Liver (tissue), 3 donors: ENCODE data around the gene TMEM245.

Experiments
- FOXA2 ChIP-seq: IDR thresholded peaks from 2 replicates; pipeline ENCODE4 v1.6.1; 2016; ENCODE audit warnings: antibody characterized with exemption
- JUND ChIP-seq, 2 donors: IDR thresholded peaks; 2 replicates each; pipeline ENCODE4 v1.6.1; 2016; ENCODE audit warnings: antibody characterized with exemption in 2 of 2
- MAX ChIP-seq: IDR thresholded peaks from 2 replicates; pipeline ENCODE4 v1.6.1; 2016; ENCODE audit warnings: antibody characterized with exemption
- SP1 ChIP-seq: IDR thresholded peaks from 2 replicates; pipeline ENCODE4 v1.6.1; 2018; ENCODE audit warnings: antibody characterized with exemption, mild to moderate bottlenecking
- YY1 ChIP-seq: IDR thresholded peaks from 2 replicates; pipeline ENCODE4 v1.6.1; 2016; ENCODE audit warnings: antibody characterized with exemption, mild to moderate bottlenecking
- TF ChIP-seq, protein P1 (sequence below): fragments of 150-350 bp; IDR thresholded peaks from 2 replicates; pipeline ENCODE4 v1.5.1; 2017; ENCODE audit warnings: improper control_type of control experiment, low read depth, low read length; ENCODE audit not compliant: missing input control
- donor health status: healthy.
- donor health status: healthy.

- no peak for TF ChIP-seq SP1
- TF ChIP-seq MAX = no peak
- TF ChIP-seq, protein P1, sequence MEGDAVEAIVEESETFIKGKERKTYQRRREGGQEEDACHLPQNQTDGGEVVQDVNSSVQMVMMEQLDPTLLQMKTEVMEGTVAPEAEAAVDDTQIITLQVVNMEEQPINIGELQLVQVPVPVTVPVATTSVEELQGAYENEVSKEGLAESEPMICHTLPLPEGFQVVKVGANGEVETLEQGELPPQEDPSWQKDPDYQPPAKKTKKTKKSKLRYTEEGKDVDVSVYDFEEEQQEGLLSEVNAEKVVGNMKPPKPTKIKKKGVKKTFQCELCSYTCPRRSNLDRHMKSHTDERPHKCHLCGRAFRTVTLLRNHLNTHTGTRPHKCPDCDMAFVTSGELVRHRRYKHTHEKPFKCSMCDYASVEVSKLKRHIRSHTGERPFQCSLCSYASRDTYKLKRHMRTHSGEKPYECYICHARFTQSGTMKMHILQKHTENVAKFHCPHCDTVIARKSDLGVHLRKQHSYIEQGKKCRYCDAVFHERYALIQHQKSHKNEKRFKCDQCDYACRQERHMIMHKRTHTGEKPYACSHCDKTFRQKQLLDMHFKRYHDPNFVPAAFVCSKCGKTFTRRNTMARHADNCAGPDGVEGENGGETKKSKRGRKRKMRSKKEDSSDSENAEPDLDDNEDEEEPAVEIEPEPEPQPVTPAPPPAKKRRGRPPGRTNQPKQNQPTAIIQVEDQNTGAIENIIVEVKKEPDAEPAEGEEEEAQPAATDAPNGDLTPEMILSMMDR = no peak
- no peak for TF ChIP-seq FOXA2
- no peak for TF ChIP-seq YY1
- no peak for TF ChIP-seq JUND (IDR thresholded peaks at IDR 0.05)
Observed at GRCh38 chr9:109003116-109003515, 116.6 kb downstream of the TMEM245 start.
